CD4-positive, alpha-beta T cell treated with Interleukin-4 for 4 hours (primary cell): ENCODE data around the gene POFUT2.

Experiments used
- DNase-seq: peaks from one replicate; pipeline ENCODE4 v3.0.0-alpha.2; 2020

The POFUT2 gene

DNA sequence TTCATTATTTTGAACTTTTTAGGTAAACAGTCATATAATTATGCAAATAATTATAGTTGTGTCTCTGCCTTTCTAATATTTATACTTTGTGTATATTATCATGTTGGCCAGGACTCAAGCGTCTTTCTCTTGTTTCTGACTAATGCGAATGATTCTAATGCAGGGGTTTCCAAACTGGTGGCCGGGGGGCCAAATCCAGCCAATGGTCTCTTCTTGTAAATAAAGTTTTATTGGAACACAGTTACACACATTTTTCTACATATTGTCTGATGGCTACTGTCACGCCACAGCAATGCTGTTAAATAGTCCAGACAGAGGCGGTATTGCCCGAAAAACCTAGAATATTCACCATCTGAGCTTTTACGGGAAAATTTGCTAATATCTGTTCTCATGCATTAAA is 8.9 kb upstream of the POFUT2 start:
- no peak for DNase-seq

DNA sequence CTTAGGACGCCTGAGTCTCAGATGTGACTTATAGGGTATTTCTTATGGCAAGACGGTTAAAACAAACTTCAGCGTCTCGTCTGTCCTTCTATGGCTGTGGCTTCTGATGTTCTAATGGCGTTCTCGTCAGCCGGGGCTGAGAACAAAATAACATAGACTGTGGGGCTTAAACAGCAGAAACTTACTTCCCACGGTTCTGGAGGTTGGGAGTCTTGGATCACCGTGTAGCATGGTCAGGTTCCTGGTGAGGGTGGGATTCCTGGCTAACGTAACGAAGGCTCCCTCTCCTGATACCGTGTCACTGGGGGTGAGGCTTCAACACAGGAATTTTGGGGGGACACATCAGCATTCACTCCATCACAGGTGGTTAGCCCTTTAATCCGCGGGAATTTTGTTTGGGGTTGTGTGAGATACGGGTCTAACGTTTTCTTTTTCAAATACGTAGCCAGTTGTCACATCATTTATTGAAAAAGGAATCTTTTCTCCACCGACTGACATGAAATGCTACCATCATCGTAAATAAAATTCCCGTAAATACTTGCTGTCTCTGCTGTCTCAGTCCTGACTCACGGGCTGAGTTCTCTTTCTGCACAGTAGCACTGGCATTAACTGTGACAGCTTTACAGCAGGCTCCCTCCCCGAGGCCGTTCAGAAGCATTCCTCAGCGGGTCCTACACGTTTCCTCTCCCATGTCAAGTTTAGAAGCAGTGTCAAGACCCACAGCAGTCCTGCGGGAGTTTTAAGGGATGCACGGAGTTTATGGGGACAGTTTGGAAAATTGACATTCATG is 8.1 kb upstream of the POFUT2 start:
- no peak for DNase-seq

DNA sequence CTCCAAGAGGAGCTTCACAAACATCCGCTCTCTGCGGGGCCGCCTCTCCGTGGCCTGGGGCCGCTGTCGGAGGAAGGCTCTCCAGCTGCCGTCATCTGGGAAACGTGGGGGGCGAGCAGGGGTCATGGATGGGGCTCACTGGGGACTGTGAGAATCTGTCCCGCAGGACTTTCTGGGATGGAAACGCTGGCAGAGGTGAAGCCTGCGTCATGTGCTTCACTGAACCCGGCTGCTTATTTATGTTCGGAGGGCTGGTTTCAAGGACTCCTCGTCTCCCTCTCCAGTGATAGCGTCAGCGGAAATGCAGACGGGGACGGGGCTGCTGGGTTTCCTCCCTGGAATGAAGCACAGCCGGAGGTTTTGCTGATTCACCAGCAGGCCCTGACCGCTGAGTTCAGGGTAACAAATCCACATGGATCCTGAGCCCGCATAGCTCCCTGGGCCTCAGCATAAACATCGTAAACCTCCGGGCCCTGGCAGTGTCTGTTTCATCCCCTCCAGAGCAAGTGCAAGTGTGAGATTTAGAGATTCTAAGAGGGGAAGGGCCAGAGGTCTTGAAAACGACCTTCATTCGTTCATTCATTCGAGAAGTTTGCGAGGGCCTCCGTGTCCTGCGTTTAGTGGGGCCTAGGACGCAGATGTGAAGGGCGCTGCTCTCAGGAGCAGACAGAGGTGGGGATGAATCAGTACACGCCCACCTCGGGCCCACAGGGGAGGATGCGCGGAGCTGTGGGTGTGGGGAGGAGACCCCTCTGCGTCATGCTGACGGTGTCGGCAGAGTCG is 7.0 kb upstream of the POFUT2 start:
- no peak for DNase-seq

DNA sequence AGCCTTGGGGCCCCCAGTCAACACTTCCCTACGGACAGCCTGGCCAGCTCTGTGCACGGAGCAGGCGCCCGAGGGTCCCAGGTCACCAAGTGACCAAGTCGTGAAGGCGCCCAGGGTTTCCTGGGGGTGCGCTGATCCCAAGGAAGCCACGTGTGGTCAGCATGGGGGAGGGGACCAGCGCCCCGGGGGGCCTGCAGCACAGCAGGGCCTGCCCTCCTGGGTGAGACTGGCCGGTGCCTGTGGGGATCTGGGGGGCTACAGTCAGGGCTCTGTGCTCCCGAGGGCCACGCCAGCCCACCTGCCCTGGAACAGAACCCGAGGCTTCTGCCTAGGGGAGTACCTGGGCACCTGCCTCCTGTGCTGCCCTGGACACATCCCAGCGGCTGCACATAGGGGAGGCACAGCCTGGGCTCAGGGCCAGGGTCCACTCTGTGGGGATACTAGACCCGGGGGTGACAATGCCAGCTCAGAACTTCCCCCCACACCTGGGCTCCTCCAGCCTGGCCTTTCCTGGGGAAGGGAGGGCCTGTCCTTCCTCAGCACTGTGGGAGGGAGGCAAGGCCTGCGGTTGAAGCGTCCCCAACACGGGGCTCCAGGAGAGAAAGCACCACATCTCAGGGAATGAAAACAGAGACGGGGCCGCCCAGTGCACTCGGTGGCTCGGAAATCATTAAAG is 6.2 kb upstream of the POFUT2 start:
- no peak for DNase-seq

DNA sequence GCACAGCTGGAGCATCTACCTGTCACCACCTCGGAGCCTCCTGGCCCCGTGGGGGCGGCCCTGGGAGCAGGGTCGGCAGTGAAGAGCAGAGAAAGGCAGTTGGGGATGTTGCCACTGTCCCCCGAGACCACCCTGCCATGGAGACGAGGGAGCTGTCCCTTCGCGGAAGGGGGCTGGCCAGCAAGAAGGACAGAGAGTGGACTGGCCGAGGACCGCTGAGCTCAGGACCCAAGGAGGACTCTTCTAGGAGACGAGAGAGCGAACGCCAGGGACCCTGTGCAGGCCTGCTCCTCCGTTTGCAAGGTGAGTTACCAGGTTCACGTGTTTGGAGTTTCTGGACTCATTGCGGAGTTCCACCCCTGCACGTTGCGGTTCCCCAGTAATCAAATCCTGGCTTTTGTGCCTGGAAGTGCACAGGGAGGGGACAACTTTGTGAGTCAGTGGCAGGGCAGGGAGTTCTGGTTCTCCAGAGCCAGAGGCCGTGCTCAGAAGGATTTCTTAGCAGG is 5.6 kb upstream of the POFUT2 start:
- no peak for DNase-seq

DNA sequence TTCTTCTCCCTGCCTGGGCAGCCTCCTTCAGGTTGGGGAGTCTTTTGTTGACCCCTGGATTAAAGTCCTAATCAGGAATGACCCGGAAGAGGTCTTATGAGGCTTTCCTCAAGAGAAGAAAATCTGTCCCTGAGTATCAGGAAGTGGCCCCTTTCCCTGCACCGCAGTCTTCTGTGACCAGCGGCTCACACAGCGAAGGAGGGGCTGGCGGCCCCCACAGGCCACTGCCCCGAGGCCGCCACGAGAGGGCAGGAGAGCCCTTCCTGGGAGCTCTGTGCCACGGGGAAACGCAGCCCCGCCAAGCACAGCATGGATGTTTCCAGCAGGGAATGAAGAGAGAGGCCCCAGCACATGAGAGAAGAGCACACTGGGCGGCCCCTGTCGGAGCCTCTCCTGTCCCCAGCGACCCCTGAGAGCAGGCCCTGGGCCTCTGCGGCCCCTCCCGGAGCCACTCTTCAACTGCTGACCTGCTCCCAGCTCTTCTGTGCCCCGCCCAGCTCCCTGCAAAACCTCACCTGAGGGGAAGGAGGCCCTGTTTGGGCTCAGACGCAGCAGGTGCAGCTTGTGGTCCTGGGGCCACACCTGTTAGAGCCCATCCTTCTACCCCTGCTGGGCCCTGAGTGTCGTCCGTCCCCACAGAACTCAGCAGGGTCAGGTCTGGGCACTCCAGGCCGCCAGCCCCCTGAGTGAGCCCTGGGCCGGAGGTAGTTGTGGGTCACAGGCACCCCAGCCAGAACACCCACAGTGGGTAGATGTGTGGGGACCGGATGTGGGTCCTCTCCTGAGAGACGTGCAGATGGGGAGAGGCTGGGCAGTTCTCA is 4.9 kb upstream of the POFUT2 start:
- peak; percentile 56 for DNase-seq

DNA sequence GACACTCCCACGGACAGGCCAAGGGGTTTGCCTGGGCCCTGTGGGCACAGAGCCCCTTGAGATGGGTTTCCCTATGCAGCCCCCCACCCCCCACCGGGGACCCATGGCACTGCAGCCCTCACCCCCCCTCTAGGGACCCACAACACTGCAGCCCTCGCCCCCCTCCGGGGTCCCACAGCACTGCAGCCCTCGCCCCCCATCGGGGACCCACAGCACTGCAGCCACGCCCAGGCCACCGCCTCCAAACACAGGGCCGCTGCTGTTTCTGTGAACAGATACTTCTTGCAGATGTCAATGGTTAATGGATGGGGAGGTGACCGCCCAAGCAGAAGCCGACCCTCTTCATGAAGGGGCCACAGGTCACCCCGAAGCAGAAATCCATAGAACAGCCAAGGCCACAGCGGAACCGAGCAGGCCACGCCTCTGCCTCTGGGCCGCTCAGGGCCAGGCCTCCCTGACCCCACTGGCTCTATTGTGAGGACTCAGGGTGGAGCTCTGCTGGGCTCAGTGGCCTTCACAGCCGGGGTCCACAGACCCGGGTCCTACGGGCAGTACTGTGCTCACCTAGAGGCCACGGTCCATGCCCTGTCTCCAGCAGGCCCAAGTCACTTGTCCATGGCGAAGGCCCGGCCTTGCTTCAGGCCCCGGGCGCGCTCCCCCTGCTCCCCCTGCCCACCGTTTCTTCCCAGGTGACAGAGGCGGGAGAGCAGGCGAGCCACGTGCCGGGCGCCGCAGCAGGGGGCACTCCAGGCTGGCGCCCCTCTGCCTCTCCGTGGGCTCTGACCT is 4.1 kb upstream of the POFUT2 start:
- DNase-seq = no peak

DNA sequence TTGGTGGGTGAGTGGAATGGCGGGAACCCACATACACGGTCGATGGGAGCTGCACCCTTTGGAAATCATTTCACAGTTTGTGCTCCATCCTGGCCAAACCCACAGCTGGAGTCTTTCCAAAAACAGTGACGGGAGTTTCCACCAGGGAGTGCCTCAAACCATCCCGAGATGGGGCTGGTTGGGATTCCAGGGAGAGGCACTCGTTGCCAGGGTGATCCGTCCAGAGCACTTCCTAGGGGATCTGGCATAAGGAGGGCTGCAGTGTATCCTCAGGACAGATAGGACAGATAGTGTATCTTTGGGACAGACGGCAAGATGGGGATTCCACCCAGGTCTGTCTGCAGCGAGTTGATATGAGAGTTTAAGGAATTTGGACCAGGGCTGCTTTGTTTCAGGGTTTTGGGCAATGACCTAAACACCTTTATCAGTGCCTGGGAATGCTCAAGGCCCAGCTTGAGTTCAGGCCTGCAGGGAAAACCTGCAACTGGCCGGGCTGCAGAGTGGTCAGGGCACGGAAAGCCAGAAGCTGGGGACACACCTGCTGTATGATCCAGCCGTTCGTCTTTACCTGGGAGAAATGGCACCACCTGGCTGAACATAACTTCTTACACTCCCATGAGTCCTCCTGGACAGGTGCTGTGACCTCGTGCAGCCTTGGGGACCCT is 3.4 kb upstream of the POFUT2 start:
- DNase-seq = no peak

DNA sequence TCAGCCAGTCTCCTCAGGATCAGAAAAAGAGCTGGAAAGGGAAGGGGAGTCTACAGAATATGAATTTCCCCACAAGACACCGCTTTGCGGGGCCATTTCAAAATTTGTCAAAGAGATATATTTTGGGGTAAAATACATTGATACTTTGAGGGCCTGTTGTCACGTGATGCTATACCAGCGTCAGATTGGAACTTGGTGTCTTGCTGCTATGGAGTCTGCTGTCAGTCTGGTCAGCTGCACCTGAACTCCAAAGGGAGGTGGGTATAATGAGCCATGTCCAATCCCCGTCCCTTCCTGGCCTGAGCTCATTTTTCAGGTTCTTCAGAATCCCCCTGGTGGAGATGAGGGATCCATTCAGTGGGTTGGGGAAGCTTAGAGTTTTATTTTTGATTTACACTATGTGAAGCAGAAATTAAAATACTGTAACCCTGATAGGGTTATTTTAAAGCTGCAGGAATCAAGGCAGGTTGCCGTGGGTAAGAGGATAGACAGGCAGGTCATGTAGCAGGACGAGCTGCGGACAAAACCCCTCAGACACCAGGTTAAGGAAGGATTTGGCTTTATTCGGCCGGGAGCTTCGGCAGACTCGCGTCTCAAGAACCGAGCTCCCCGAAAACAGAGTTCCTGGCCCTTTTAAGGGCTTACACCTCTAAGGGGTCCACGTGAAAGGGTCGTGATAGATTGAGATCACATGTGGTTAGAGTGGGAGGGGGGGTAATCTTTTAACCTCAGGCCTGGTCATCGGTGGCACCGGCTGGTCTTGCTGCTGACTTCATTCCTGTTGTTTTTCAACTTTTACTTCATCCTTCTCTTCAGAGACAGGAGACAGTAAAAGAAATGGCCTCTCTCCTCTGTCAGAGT is 2.2 kb upstream of the POFUT2 start:
- DNase-seq = no peak

DNA sequence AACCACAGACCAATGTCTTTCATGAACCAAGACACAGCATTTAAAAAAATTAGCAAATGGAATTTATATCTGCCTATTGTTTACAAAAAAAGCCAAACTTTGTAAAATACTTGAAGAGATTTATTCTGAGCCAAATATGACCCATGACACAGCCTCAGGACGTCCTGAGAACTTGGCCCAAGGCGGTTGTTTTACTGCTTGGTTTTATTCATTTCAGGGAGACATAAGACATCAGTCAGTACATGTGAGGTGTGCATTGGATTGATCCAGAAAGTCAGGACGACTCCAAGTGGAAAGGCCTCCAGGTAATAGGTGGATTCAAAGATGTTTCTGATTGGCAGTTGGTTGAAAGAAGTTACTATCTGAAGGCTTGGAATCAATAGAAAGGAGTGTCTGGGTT is 1.4 kb upstream of the POFUT2 start:
- DNase-seq = no peak

DNA sequence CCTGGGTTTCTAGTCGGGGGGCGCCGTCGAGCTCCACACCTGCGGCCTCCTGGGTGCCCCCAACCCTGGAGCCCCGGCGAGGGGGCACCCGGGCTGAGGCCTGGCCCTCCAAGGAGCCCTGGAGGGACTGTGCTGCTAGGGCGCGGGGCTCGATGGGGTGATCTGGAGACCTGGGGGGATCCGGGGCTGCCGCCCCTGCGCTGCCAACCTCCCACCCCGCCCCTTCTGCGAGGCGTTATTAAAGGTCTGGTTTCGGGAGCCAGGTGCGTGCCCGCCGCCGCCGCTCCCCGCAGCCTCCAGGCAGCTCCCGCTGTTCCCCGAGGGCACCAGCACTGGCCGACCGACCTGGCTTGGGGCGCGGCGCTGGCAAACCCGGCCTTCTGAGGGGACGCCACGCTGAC is 746 bp upstream of the POFUT2 start:
- DNase-seq = no peak

DNA sequence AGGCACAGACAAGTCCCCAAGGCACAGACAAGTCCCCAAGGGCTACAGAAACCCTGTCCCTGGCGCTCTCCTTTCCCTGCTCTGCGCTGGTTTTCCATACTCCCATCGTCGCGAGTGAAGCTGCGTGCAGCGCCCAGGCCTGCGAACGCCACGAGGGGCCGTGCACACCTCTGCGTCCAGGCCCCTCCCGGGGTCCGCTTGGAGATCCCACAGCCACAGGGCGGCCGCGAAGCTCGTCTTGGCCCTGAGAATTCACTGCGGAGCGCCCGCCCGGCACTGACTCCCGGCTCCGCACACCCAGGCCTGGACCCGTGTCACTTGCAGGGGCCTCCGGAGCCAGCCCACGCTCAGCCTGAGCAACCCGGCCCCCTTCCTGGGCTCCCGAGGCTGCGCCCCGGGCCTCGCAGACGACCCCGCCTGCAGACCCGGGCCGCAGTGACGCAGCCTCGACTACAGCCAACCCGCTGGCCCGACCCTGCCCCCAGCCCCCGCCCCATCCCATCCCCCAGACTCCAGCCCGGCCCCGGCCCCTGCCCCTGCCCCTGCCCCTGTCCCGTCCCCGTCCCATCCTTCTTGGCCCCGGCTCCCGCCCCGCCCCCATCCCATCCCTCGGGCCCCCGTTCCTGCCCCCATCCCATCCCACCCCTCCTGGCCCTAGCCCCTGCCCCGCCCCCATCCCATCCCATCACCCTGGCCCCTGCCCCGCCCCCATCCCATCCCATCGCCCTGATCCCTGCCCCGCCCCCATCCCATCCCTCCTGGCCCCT is 841 bp downstream of the POFUT2 start:
- DNase-seq = no peak

DNA sequence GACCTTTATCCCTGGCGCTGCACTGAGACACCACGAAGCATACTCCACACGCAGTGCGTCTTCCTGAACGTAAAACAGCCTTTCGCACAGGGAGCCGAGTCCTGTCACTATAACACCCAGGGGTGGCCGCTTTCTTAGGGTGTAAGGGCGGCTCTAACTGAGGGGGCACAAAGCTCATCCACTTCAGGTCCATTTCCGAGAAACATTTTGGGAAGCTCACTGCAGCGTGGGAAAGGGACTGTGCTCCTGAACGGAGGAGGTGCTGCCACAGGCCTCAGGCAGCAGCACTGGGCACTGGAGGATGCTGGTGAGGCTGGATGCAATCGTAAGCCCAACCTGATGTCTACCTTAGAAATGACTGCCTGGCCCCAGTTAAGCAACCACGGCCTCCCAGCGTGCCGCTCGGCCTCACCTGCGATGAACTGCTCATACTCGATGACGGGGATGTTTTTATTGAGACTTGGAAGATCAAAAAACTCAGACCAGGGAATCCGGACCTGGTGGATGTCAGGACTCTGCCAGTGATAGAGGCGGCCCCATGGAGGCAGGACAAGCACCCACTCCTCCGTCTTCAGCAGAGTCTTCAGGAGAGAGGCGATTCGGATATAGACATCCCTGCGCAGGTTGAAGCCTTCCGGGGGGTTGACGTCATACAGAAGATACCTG is 2.3 kb downstream of the POFUT2 start:
- no peak for DNase-seq

DNA sequence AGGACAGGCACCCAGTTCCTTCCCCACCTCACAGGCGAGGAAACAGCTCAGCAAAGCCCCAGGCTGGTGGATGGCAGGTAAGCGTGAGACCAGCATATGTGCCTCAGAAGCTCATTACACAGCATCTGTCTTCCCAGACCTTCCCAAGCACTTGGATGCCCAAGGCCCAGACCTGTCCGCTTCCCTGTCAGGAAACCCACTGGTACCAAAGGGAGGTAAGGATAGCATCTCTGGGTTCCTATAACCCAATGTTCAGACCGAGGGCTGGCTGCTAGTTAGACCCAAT is 3.3 kb downstream of the POFUT2 start:
- no peak for DNase-seq

DNA sequence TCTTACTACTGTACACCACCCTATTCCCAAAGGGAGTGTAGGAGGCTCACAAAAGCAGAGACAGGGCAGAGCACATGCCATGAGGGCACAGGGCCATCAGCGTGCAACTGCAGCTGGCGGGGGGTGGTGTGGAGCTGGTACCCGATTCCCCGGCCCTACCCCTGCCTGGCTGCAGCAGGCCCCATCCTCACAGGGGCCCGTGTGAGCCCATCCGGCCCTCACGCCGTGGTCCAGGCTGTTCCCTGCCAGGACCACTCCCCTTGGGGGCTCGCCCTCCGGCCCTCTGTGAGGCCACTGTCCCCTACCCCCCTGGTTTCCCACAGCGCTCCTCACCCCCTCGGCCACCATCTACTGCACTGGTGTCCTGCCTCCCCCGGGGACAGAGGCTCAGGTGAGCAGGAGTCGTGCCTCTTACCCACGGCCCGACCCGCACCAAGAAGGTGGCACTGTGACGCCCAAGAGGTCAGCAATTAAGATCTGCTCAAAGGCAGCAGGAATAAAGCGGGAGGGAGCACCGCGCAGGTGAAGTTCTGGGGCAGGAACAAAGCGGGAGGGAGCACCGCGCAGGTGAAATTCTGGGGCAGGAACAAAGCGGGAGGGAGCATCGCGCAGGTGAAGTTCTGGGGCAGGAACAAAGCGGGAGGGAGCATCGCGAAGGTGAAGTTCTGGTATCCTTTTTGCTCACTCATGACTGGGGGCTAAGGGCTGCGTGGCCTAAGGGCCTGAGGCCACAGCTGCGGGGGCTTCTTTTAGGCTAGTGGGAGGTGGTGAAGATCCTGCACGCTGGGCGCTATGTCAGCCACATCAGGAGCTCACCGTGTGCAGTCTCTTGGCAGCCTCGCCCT is 3.9 kb downstream of the POFUT2 start:
- DNase-seq = no peak

DNA sequence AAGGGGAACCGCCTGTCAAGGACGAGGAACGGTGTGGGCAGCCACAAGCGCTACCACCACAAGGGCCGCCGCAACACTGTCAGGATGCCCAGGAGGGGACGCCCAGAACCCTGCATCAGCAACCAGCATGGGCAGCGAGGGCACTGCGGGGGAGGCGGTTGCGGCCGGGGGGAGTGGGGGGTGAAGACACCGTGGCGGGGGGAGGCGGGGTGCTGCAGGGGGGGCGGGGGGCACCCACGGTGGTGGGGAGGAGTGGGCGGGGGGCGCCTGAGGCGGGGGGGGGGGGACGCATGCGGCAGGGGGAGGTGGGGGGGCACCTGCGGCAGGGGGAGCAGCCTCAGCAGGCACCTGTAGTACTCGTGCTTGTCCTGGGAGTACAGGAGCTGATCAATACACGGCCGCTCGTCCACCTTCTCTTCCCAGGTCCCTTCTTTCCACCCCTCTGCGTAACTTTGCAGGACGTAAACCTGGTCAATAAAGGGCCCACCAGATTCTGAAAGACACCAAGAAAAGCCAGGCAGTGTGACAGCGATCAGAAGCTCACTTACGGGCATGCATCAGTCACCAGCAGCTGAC is 4.6 kb downstream of the POFUT2 start:
- no peak for DNase-seq

DNA sequence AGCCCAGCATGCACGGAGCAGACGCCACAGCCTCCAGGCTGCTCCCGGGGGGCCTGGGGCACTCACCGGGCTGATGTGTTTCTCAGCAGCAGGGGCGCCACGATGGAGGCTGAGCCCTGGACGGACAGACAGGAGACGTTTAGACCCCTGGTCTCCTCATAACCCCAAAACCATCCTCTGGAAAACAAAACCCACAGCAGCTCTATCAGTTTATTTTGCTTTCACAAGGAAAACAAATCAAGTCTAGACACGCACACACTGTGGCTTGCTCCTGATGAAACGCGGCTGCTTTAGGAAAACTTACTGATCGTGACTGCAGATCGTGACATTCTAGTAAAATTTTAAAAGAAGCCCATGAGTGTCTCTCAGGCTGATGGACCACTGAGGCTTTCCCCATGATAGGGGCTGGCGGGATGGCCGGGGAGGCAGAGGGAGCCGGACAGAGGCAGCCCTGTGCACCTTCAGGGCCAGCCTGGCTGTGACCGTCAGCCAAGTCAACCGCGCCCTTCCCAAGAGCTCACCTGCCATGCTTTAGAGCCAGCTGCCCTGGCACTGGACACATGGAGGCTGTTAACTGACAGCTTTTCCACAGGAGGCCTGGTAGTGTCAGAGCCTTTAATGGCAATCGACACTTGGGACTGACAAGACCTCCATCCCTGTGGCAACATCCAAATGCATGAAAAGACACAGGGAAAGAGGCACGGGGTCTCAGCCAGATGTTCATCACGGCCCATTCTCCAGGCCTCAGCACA is 5.2 kb downstream of the POFUT2 start:
- DNase-seq = no peak
